GM18508 (cell line): ENCODE data around the gene SLX4IP.
"Not testable (repeated sequence)": the region's sequence is repeated elsewhere in the genome, so short reads cannot be mapped to it uniquely, and the experiment has no call there.

Source experiments
- ATAC-seq: cut with Tn5 transposase; IDR thresholded peaks from one replicate; pipeline ENCODE4 v1.9.1; 2021; ENCODE audit warnings: moderate number of reproducible peaks; ENCODE audit not compliant: insufficient read depth, unreplicated experiment

The SLX4IP gene

DNA sequence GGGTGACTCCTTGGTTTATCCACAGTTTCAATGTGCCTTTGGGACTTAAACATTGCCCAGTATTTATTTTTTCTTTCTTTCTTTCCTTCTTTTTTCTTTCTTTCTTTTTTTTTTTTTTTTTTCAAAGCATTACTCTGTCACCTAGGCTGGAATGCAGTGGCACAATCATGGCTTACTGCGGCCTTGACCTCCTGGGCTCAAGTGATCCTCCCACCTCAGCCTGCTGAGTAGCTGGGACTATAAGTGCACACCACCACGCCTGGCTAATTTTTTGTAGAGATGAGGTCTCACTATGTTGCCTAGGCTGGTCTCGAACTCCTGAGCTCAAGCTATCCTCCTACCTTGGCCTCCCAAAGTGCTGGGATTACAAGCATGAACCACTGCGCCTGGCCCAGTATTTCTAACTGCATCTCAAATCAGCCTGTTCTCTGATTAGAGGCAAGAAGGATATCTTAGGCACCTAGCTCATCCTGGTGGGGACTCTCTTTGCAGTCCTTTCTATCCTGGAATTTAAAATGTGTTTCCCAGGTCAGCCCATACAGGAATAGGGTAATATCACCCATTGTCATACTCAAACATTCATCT lies 182.5 kb downstream of the SLX4IP start:
- ATAC-seq, result not testable (repeated sequence)

- ATAC-seq, result no peak
Measured at GRCh38 chr20:10618611-10619245, 183.6 kb downstream of the SLX4IP start.

DNA sequence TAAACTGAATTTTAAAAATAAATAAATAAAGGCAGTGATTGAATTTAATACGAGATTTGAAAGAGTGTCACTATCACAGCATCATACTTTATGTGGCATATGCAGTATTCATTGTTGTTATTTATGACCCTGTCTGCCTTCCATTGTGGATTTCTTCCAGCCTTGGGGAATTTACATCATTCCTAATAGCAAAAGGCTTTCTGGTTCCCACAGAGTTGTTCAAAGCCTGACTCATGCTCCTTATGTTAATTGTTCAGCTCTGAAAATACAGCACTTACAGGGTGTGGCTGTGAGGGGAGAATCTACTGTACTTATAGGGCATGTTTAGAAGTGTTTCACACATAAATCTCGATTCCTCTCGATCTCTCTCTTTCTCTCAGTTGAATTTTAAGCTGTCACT lies 184.3 kb downstream of the SLX4IP start:
- no peak for ATAC-seq

GRCh38 chr20:10621149-10621548 lies 186.0 kb downstream of the SLX4IP start:
- no peak for ATAC-seq

GRCh38 chr20:10622657-10623418 lies 187.7 kb downstream of the SLX4IP start:
- no peak for ATAC-seq

- no peak for ATAC-seq
Measured at GRCh38 chr20:10625641-10626040, 190.5 kb downstream of the SLX4IP start.

GRCh38 chr20:10626896-10627295 lies 191.8 kb downstream of the SLX4IP start:
- no peak for ATAC-seq

GRCh38 chr20:10629946-10630650 lies 195.0 kb downstream of the SLX4IP start:
- no peak for ATAC-seq

- ATAC-seq, result no peak
Measured at GRCh38 chr20:10631126-10631525, 196.0 kb downstream of the SLX4IP start.

DNA sequence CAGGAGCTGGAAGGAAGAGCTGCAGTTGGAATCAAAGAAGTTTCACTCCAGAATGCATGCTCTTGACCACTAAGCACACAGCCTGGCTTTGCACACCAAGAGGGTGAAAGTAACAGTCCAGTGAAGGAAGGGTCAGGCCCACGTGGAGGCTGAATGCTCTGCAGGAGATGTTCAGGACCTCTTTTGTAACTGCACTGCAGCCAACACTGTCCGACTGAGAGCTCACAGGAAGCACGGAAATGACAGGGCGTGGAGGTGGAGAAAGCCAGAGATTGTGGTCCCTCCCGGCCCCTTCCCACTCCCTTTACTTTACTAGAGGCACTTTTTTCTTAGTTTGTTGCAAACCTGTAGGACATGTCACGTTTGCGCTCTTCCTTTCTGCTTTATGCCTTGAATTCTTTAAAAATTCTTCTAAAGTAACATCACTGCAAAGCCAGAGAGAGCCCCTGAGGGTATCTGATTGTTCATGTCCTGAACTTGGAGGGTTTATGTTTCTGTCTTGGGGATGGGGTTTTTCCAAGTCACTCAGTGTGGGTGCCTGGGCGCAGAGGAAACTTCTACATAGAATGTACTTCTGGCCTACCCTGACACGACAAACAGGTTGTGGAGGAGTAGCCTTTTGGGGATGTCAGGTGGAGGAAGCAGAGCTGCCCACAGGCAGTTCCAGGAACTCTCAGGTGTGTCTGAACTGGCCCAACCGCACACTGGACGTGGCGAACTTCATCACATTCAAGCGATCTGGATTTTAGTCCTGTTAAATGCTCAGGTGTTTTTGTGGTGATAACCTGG lies 197.8 kb downstream of the SLX4IP start:
- ATAC-seq, result no peak

- no peak for ATAC-seq
Measured at GRCh38 chr20:10633718-10634117, 198.6 kb downstream of the SLX4IP start.

- no peak for ATAC-seq
Measured at GRCh38 chr20:10634211-10634610, 199.1 kb downstream of the SLX4IP start.

GRCh38 chr20:10634683-10635411 lies 199.7 kb downstream of the SLX4IP start:
- no peak for ATAC-seq

- ATAC-seq, result no peak
Measured at GRCh38 chr20:10635476-10636208, 200.5 kb downstream of the SLX4IP start.

DNA sequence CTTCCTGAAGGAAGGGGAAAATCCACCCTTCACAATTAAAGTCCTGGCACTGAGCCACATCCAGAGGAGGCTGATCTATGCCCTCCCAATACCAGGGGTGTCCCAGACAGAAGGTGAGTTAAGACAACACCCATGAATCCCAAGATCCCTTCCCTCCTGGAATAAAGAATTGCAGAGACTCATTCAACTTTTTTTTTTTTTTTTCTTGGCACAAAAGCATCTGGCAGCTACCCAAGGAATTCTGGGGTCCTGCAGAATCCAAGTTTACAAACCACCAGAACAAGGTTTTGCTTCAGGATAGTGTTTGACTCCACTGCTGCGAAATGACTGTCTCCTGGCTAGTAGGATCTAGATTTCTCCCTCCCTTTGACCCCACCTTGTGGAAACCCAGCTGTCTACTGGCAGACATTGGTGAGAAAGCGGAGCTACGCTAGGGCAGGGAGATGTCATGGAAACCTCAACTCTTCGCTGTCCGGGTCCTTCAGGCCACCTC lies 201.3 kb downstream of the SLX4IP start:
- ATAC-seq, result no peak

GRCh38 chr20:10637031-10637559 lies 202.0 kb downstream of the SLX4IP start:
- ATAC-seq, result no peak

DNA sequence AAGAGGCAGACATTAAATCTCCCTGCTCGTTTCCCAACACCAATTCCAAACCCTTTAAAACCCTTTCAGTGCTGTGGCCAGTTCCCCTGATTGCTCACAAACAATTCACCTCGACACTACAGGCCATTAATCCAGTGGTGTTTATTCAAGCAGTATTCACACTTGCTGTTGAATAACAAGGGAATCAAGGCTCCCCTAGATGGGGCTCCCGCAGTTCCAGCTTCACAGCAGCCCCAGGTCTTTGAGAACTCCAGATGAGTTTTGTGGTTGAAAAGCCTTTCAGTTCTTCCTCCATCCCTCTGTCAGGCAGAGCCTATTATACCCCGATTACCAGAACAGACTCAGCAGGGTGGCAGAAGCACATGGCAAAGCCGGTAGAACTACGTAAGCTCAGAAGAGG lies 202.5 kb downstream of the SLX4IP start:
- ATAC-seq, result no peak

- ATAC-seq, result no peak
Measured at GRCh38 chr20:10639077-10639736, 204.1 kb downstream of the SLX4IP start.
